ENCODE measurements around the gene PCBP2. TPM values are rescaled to one million over a fixed set of nuclear protein-coding genes. Genes with fewer than 3 reads are reported as not detected.

The PCBP2 gene
- total RNA-seq, 2 donors from 2014 or later, result 641 to 747 TPM

- H3K4me3 Mint-ChIP-seq, result no peak overlapping the region
- no peaks in the 10 kb centered on the region for H3K27me3 Mint-ChIP-seq
- ATAC-seq, result no peak
- no peak overlapping the region for H3K27ac Mint-ChIP-seq
- no peak for DNase-seq (ENCODE audit: low spot score)
- no peaks in the 10 kb centered on the region for H3K9me3 Mint-ChIP-seq
- H3K4me1 Mint-ChIP-seq (ENCODE audit: low read depth in 2 of 2), result peaks cover 0 to 27% of the 10 kb centered on the region in 2 donors
- peaks cover under 1% of the 10 kb centered on the region for H3K36me3 Mint-ChIP-seq
These were observed 33.0 kb downstream of the PCBP2 start for GRCh38 chr12:53484686-53485575.

GRCh38 chr12:53485955-53486735, 34.2 kb downstream of the PCBP2 start:
- no peaks in the 10 kb centered on the region for H3K9me3 Mint-ChIP-seq
- H3K27ac Mint-ChIP-seq, result no peak overlapping the region
- DNase-seq (ENCODE audit: low spot score) (no peak), ATAC-seq (no peak)
- peaks cover 0 to 27% of the 10 kb centered on the region in 2 donors for H3K4me1 Mint-ChIP-seq (ENCODE audit: low read depth in 2 of 2)
- no peaks in the 10 kb centered on the region for H3K27me3 Mint-ChIP-seq
- H3K4me3 Mint-ChIP-seq, result no peak overlapping the region
- H3K36me3 Mint-ChIP-seq, result no peaks in the 10 kb centered on the region

- no peaks in the 10 kb centered on the region for H3K27me3 Mint-ChIP-seq
- no peak overlapping the region for H3K4me3 Mint-ChIP-seq
- H3K27ac Mint-ChIP-seq, result no peak overlapping the region
- DNase-seq (ENCODE audit: low spot score), result no peak
- no peaks in the 10 kb centered on the region for H3K36me3 Mint-ChIP-seq
- no peak for ATAC-seq
- H3K9me3 Mint-ChIP-seq, result no peaks in the 10 kb centered on the region
- H3K4me1 Mint-ChIP-seq (ENCODE audit: low read depth in 2 of 2), result peaks cover 0 to 25% of the 10 kb centered on the region in 2 donors
These were observed 35.0 kb downstream of the PCBP2 start for GRCh38 chr12:53486736-53487487.

GRCh38 chr12:53489242-53489864, 37.5 kb downstream of the PCBP2 start:
- H3K4me1 Mint-ChIP-seq (ENCODE audit: low read depth in 2 of 2), result peaks cover 18 to 30% of the 10 kb centered on the region in 2 donors
- peak overlapping the region in 1 of 2 donors; percentile 50 for H3K27ac Mint-ChIP-seq
- no peaks in the 10 kb centered on the region for H3K27me3 Mint-ChIP-seq

GRCh38 chr12:53492188-53492587, 40.3 kb downstream of the PCBP2 start:
- DNase-seq (ENCODE audit: low spot score), result no peak
- peak overlapping the region; percentile 87 for H3K4me3 Mint-ChIP-seq
- H3K9me3 Mint-ChIP-seq, result no peaks in the 10 kb centered on the region
- ATAC-seq, result no peak
- H3K36me3 Mint-ChIP-seq, result no peaks in the 10 kb centered on the region
- H3K27ac Mint-ChIP-seq, result peak overlapping the region in 1 of 2 donors; percentile 64
- H3K4me1 Mint-ChIP-seq (ENCODE audit: low read depth in 2 of 2), result peaks cover 19 to 26% of the 10 kb centered on the region in 2 donors
- H3K27me3 Mint-ChIP-seq, result no peaks in the 10 kb centered on the region

More at GRCh38 chr12:53489242-53489864, 37.5 kb downstream of the PCBP2 start:
- DNase-seq (ENCODE audit: low spot score) (no peak), ATAC-seq (no peak)
- H3K9me3 Mint-ChIP-seq, result no peaks in the 10 kb centered on the region
- H3K4me3 Mint-ChIP-seq, result no peak overlapping the region
- H3K36me3 Mint-ChIP-seq, result no peaks in the 10 kb centered on the region

- ATAC-seq (peak; percentile 96 to 97), DNase-seq (ENCODE audit: low spot score) (peak; percentile 90)
- Mint-ChIP-seq H3K27me3 (no peaks in the 10 kb centered on the region), H3K4me1 (ENCODE audit: low read depth in 2 of 2) (peaks cover 21 to 27% of the 10 kb centered on the region in 2 donors), H3K27ac (peak overlapping the region; percentile 43 to 73), H3K36me3 (no peaks in the 10 kb centered on the region), H3K9me3 (no peaks in the 10 kb centered on the region), H3K4me3 (peak overlapping the region; percentile 87)
These were observed 41.1 kb downstream of the PCBP2 start for GRCh38 chr12:53492830-53493609.

- peak overlapping the region; percentile 87 for H3K4me3 Mint-ChIP-seq
- H3K36me3 Mint-ChIP-seq, result no peaks in the 10 kb centered on the region
- no peak for ATAC-seq
- H3K27me3 Mint-ChIP-seq, result no peaks in the 10 kb centered on the region
- H3K27ac Mint-ChIP-seq, result peak overlapping the region; percentile 43 to 73
- no peaks in the 10 kb centered on the region for H3K9me3 Mint-ChIP-seq
- peaks cover 28 to 35% of the 10 kb centered on the region in 2 donors for H3K4me1 Mint-ChIP-seq (ENCODE audit: low read depth in 2 of 2)
- no peak for DNase-seq (ENCODE audit: low spot score)
These were observed 41.9 kb downstream of the PCBP2 start for GRCh38 chr12:53493610-53494391.

- Mint-ChIP-seq H3K9me3 (no peaks in the 10 kb centered on the region), H3K27me3 (no peaks in the 10 kb centered on the region), H3K27ac (no peak overlapping the region), H3K4me3 (no peak overlapping the region), H3K4me1 (ENCODE audit: low read depth in 2 of 2) (peaks cover 38 to 46% of the 10 kb centered on the region in 2 donors), H3K36me3 (no peaks in the 10 kb centered on the region)
- DNase-seq (ENCODE audit: low spot score) (no peak), ATAC-seq (no peak)
These were observed 44.2 kb downstream of the PCBP2 start for GRCh38 chr12:53495903-53496751.

GRCh38 chr12:53496752-53497032, 44.8 kb downstream of the PCBP2 start:
- no peak overlapping the region for H3K4me3 Mint-ChIP-seq
- ATAC-seq, result no peak
- H3K36me3 Mint-ChIP-seq, result no peaks in the 10 kb centered on the region
- no peaks in the 10 kb centered on the region for H3K27me3 Mint-ChIP-seq
- H3K9me3 Mint-ChIP-seq, result no peaks in the 10 kb centered on the region
- H3K27ac Mint-ChIP-seq, result no peak overlapping the region
- H3K4me1 Mint-ChIP-seq (ENCODE audit: low read depth in 2 of 2), result peaks cover 39 to 46% of the 10 kb centered on the region in 2 donors
- no peak for DNase-seq (ENCODE audit: low spot score)

GRCh38 chr12:53497461-53497860, 45.6 kb downstream of the PCBP2 start:
- no peak for DNase-seq (ENCODE audit: low spot score)
- Mint-ChIP-seq H3K9me3 (no peaks in the 10 kb centered on the region), H3K4me1 (ENCODE audit: low read depth in 2 of 2) (peaks cover 40 to 46% of the 10 kb centered on the region in 2 donors), H3K27me3 (no peaks in the 10 kb centered on the region), H3K27ac (peak overlapping the region in 1 of 2 donors; percentile 63), H3K4me3 (peak overlapping the region; percentile 98), H3K36me3 (no peaks in the 10 kb centered on the region)
- no peak for ATAC-seq

GRCh38 chr12:53498235-53498630, 46.3 kb downstream of the PCBP2 start:
- Mint-ChIP-seq H3K27ac (peak overlapping the region; percentile 93 to 96), H3K27me3 (no peaks in the 10 kb centered on the region), H3K4me1 (ENCODE audit: low read depth in 2 of 2) (peaks cover 36 to 43% of the 10 kb centered on the region in 2 donors), H3K9me3 (no peaks in the 10 kb centered on the region), H3K36me3 (no peaks in the 10 kb centered on the region), H3K4me3 (peak overlapping the region; percentile 98)
- ATAC-seq (no peak), DNase-seq (ENCODE audit: low spot score) (no peak)

Measured in natural killer cell treated with Interleukin-12 subunit alpha and Interleukin-12 subunit beta and Interleukin-15 and Interleukin-18, amount 100 ng/mL, for 72 hours (primary cell).